Neural progenitor cell (in vitro differentiated cells): Measurements from ENCODE around the gene HPSE2.

Source experiments
- CTCF ChIP-seq: fragments of 200-600 bp; sonication (generic); IDR thresholded peaks from 2 replicates; pipeline ENCODE4 v1.5.1; 2017; ENCODE audit warnings: antibody characterized with exemption, mild to moderate bottlenecking
- EZH2 ChIP-seq: fragments of 200-600 bp; sonication (generic); IDR thresholded peaks from 2 replicates; pipeline ENCODE4 v1.6.1; 2017; ENCODE audit warnings: antibody characterized with exemption, mild to moderate bottlenecking, moderate library complexity

- no peak for TF ChIP-seq CTCF
- TF ChIP-seq EZH2, result no peak
These were observed 357.2 kb downstream of the HPSE2 start for GRCh38 chr10:98878418-98878817.
